Left ventricle myocardium inferior (tissue), 1 donor: ENCODE data around the gene ST8SIA4. TPM values are rescaled to one million over a fixed set of nuclear protein-coding genes. Genes with fewer than 3 reads are reported as not detected.

Experiments
- DNase-seq: peaks from one replicate; pipeline ENCODE4 v3.0.0-alpha.2; 2020
- H3K27ac ChIP-seq: fragments of 200-600 bp; replicated peaks from 2 replicates; pipeline ENCODE4 v1.8.0; 2021
- H3K27me3 ChIP-seq: fragments of 200-600 bp; 2 replicates; pipeline ENCODE4 v1.8.0; 2021; ENCODE audit warnings: low read depth
- H3K36me3 ChIP-seq: fragments of 200-600 bp; 2 replicates; pipeline ENCODE4 v1.8.0; 2021
- H3K4me1 ChIP-seq: fragments of 200-600 bp; 2 replicates; pipeline ENCODE4 v1.8.0; 2021
- H3K4me3 ChIP-seq: fragments of 200-600 bp; 2 replicates; pipeline ENCODE4 v1.8.0; 2021; ENCODE audit warnings: mild to moderate bottlenecking, moderate library complexity
- H3K9me3 ChIP-seq: fragments of 200-600 bp; replicated peaks from 2 replicates; pipeline ENCODE4 v1.8.0; 2021
- intact Hi-C: fragments of 100-400 bp; cut with micrococcal nuclease; formaldehyde crosslinking; loops from one replicate; pipeline ENCODE4 v1.11.0; 2022
- total RNA-seq: library from RNA; stranded (reverse); fragmentation: NEBNext Ultra II Directional; extraction: Animal tissue kit (Norgen Biotek cat#: 25700); gene quantifications from one replicate; pipeline ENCODE4 v1.2.1, GENCODE V29; 2021
- TF ChIP-seq, protein P1 (sequence below): fragments of 200-600 bp; IDR thresholded peaks from 2 replicates; pipeline ENCODE4 v1.8.0; 2021; ENCODE audit warnings: antibody characterized with exemption, mild to moderate bottlenecking, borderline replicate concordance
- donor health status: DM: no; HTN: yes; CAD: no; lungs with severe emphysema.

The ST8SIA4 gene
- total RNA-seq, 1 donor from 2014 or later, result 3.2 TPM

DNA sequence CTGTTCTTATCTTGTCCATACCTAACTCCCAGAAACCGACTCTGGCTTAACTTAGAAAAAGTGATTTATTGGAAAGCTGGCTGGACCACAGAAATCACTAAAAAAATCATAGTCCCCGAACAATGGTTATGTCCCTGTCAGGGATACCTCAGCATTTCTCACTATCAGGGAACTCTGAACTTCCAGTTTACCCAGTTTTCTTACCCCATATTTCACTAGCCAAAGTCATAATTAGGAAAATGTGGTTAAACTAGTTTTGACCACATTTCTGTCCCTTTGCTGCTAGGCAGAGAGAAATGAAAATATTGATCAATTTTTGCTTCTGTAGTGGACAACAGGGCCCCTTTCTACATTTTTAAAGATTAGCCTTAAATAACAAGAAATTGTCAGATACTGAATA is 38.2 kb downstream of the ST8SIA4 start:
- no peaks in the 10 kb centered on the region for H3K4me1 ChIP-seq
- intact Hi-C loops, result no loop called here
- no peaks in the 10 kb centered on the region for H3K27me3 ChIP-seq
- H3K27ac ChIP-seq, result no peak overlapping the region
- TF ChIP-seq, protein P1, sequence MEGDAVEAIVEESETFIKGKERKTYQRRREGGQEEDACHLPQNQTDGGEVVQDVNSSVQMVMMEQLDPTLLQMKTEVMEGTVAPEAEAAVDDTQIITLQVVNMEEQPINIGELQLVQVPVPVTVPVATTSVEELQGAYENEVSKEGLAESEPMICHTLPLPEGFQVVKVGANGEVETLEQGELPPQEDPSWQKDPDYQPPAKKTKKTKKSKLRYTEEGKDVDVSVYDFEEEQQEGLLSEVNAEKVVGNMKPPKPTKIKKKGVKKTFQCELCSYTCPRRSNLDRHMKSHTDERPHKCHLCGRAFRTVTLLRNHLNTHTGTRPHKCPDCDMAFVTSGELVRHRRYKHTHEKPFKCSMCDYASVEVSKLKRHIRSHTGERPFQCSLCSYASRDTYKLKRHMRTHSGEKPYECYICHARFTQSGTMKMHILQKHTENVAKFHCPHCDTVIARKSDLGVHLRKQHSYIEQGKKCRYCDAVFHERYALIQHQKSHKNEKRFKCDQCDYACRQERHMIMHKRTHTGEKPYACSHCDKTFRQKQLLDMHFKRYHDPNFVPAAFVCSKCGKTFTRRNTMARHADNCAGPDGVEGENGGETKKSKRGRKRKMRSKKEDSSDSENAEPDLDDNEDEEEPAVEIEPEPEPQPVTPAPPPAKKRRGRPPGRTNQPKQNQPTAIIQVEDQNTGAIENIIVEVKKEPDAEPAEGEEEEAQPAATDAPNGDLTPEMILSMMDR, result no peak
- no peak for DNase-seq
- peaks cover 13% of the 10 kb centered on the region for H3K9me3 ChIP-seq
- no peak overlapping the region for H3K4me3 ChIP-seq
- H3K36me3 ChIP-seq, result no peaks in the 10 kb centered on the region

- TF ChIP-seq, protein P1, result no peak
- no peak overlapping the region for H3K4me3 ChIP-seq
- H3K36me3 ChIP-seq, result no peaks in the 10 kb centered on the region
- H3K27me3 ChIP-seq, result no peaks in the 10 kb centered on the region
- H3K27ac ChIP-seq, result no peak overlapping the region
- H3K9me3 ChIP-seq, result peaks cover 13% of the 10 kb centered on the region
- no peak for DNase-seq
- H3K4me1 ChIP-seq, result no peaks in the 10 kb centered on the region
- intact Hi-C loops, result no loop called here
These were observed 39.3 kb downstream of the ST8SIA4 start for GRCh38 chr5:100863739-100864138.

DNA sequence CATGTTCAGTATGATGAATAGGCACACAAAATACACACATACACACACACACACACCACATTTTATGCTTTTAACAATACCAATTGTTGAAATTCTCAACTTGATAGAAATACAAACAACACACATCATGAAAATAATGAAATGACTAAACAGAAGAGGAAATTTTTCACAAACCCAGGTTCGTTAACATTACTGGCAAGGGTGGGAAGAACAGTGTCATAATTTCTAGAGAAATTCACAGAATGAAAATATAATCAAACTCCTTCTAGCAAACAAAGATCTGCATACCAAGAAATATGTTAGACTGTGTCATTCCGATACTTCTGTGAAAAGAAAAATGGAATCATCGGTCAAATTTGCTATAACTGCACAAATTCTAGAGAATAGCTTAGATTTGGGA is 41.9 kb downstream of the ST8SIA4 start:
- H3K4me1 ChIP-seq, result peaks cover 10% of the 10 kb centered on the region
- peaks cover 13% of the 10 kb centered on the region for H3K9me3 ChIP-seq
- intact Hi-C loops, result no loop called here
- TF ChIP-seq, protein P1, result no peak
- no peak for DNase-seq
- no peak overlapping the region for H3K4me3 ChIP-seq
- H3K27me3 ChIP-seq, result no peaks in the 10 kb centered on the region
- no peaks in the 10 kb centered on the region for H3K36me3 ChIP-seq
- no peak overlapping the region for H3K27ac ChIP-seq

DNA sequence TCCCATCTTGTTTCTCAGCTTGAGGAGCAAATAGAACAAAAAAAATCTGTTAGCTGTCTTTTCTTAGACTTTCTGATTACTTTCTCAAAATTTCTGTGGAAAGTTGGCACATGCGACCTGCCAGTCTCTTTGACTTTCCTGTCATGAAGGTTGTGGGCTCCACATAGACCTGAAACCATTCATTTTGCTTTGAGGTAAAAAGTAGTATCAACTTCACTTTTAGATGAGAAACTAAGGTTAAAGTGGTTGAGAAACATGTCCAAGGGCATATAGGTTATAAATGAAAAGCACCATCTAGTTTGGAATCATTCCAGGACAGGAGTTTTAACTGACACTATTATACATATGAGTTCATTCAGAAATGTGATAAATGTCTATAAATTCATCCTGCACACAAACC is 42.7 kb downstream of the ST8SIA4 start:
- Histone ChIP-seq H3K27ac (no peak overlapping the region), H3K36me3 (no peaks in the 10 kb centered on the region), H3K4me3 (no peak overlapping the region), H3K9me3 (peaks cover 7% of the 10 kb centered on the region), H3K4me1 (peaks cover 10% of the 10 kb centered on the region), H3K27me3 (no peaks in the 10 kb centered on the region)
- intact Hi-C loops, result no loop called here
- no peak for DNase-seq
- TF ChIP-seq, protein P1, result no peak

- intact Hi-C loops, result loop anchor here (10.0 kb wide), 1 partner anchor 46 kb away; the partner anchor contains the start of gene ST8SIA4
- Histone ChIP-seq H3K27ac (no peak overlapping the region), H3K27me3 (no peaks in the 10 kb centered on the region), H3K4me3 (no peak overlapping the region), H3K9me3 (no peaks in the 10 kb centered on the region), H3K4me1 (peaks cover 10% of the 10 kb centered on the region), H3K36me3 (no peaks in the 10 kb centered on the region)
- no peak for DNase-seq
- TF ChIP-seq, protein P1, result no peak
These were observed 44.0 kb downstream of the ST8SIA4 start for GRCh38 chr5:100858987-100859545.
